A673 (cell line): Measurements from ENCODE around the gene SERPINF2.
"Not testable (repeated sequence)": the region's sequence is repeated elsewhere in the genome, so short reads cannot be mapped to it uniquely, and the experiment has no call there.

Experiments
- CTCF ChIP-seq: fragments of 300-800, 200-600 bp; sonication (generic); conservative IDR thresholded peaks from 2 replicates; pipeline ENCODE4 v1.5.1; 2017; ENCODE audit warnings: low read depth, mild to moderate bottlenecking, antibody characterized with exemption, low read length, moderate library complexity, mixed read lengths
- EZH2 ChIP-seq: fragments of 200-600 bp; sonication (generic); IDR thresholded peaks from 2 replicates; pipeline ENCODE4 v1.6.1; 2017; ENCODE audit warnings: borderline replicate concordance, low read depth, mild to moderate bottlenecking, mixed read lengths, antibody characterized with exemption, low read length; ENCODE audit not compliant: poor library complexity, severe bottlenecking

DNA sequence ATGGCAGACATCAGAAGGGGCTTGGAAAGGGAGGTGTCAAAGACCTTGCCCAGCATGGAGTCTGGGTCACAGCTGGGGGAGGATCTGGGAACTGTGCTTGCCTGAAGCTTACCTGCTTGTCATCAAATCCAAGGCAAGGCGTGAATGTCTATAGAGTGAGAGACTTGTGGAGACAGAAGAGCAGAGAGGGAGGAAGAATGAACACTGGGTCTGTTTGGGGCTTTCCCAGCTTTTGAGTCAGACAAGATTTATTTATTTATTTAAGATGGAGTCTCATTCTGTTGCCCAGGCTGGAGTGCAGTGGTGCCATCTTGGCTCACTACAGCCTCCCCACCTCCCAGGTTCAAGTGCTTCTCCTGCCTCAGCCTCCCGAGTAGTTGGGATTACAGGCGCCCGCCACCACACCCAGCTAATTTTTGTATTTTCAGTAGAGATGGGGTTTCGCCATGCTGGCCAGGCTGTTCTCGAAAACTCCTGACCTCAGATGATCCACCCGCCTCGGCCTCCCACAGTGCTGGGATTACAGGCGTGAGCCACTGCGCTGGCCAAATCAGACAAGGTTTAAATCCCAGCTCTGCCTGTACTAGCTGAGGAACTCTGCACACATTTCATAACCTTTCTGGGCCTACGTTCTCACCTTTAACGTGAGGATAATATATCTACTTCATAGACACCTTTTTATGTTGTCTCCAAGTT, 30.5 kb downstream of the SERPINF2 start:
- TF ChIP-seq CTCF, EZH2: not testable (repeated sequence)
